ENCODE results near the gene CDC73. TPM values are rescaled to one million over a fixed set of nuclear protein-coding genes. Genes with fewer than 3 reads are reported as not detected.

CDC73 gene
- total RNA-seq, 1 experiment from 2014 or later, result 63.2 TPM

DNA sequence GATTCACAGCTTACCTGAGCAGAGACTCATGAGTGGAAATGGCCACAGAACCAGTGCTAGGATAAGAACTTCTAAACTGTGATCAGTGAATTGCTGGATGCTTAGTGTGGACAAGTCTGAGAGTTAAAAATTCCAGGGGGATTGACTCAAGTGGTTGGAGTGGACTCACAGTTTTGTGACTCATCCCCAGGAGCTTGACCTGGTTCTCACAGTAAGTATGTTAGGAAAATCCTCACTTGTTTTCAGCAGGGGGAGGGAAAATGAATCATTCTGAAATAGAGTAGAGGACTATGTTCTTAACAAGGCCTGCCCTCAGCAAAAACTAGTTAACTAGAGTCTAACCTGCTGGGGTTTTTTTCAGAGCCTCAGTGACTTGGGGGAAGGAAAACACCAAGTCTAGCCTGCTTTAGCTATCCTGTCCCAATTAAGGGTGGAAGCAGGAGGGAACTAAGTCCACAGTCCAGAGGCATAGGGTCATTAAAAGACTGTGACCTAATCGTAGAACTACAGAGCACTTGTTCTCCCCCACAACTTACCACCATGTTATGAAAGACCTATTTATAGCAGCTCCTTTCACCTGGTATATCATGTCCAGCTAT lies 6.1 kb upstream of the CDC73 start:
- Histone ChIP-seq H3K27ac (ENCODE audit: low read depth, low read length) (peak overlapping the region; percentile 47; the same call in 1 of the 2 replicates), H3K9me3 (ENCODE audit: control insufficient read depth in 1 of 2, insufficient read depth in 1 of 2, low read depth in 1 of 2, low read length in 2 of 2) (no peaks in the 10 kb centered on the region), H3K4me2 (ENCODE audit: low read length) (peak overlapping the region; percentile 69), H3K79me2 (ENCODE audit: insufficient read depth, low read length) (no peaks in the 10 kb centered on the region), H2AFZ (ENCODE audit: low read depth, low read length, poor library complexity, severe bottlenecking) (peak overlapping the region; percentile 81), H3K9me2 (ENCODE audit: insufficient read depth) (no peaks in the 10 kb centered on the region), H4K20me1 (ENCODE audit: insufficient read depth) (no peaks in the 10 kb centered on the region), H3K4me3 (replicated peaks in 1 of 2; ENCODE audit: low read depth in 1 of 2, low read length in 2 of 2) (peak overlapping the region in 1 of 2 experiments; percentile 20; a peak in 2 of 4 replicates), H3K27me3 (ENCODE audit: insufficient read depth, low read length) (no peaks in the 10 kb centered on the region), H3K9ac (ENCODE audit: low read length) (peak overlapping the region; percentile 44), H3K36me3 (ENCODE audit: control insufficient read depth in 1 of 2, insufficient read depth in 2 of 2, low read length in 2 of 2) (no peaks in the 10 kb centered on the region), H3K4me1 (ENCODE audit: control insufficient read depth in 1 of 2, insufficient read depth in 2 of 2, low read length in 2 of 2) (peaks cover 23 to 30% of the 10 kb centered on the region in 2 experiments)
- RAD21 ChIA-PET (ENCODE audit: low non-redundant PET in 1 of 2, low total read pairs in 2 of 2, uncharacterized antibody in 2 of 2, unreplicated experiment in 2 of 2), result no interaction called here
- ATAC-seq, result peak; percentile 89
- DNase-seq (ENCODE audit: low read depth, low spot score), result peak; percentile 93
- intact Hi-C loops (cut with micrococcal nuclease), result no loop called here
- POLR2A ChIA-PET, result interaction anchor here (0.7 to 1.4 kb wide), 3 partner anchors 11 to 86 kb away, joined by 3 to 12 read pairs (median 3); partner anchors contain the start of gene GLRX2
- no TSS peak for BruUV-seq (replicated peaks)
- CTCF ChIA-PET, result no interaction called here
- TF ChIP-seq ZFX (IDR thresholded peaks at IDR 0.05) (no peak), ELF1 (IDR thresholded peaks at IDR 0.05; ENCODE audit: borderline replicate concordance, low read depth) (no peak), EZH2 (IDR thresholded peaks at IDR 0.05) (no peak), ZNF274 (IDR thresholded peaks at IDR 0.05; ENCODE audit: low read depth, low read length) (no peak), EZH2phosphoT487 (IDR thresholded peaks at IDR 0.05; ENCODE audit: borderline replicate concordance) (no peak), TCF7L2 (IDR thresholded peaks at IDR 0.05; ENCODE audit: borderline replicate concordance, extremely low read depth, insufficient read depth, insufficient read length) (no peak), SRF (IDR thresholded peaks at IDR 0.05; ENCODE audit: low read depth) (peak; percentile 58; the same call in 1 of the 2 replicates), SIN3A (IDR thresholded peaks at IDR 0.05; ENCODE audit: low read depth) (peak; percentile 48; the same call in 1 of the 2 replicates), POLR2A (IDR thresholded peaks at IDR 0.05; ENCODE audit: borderline replicate concordance, extremely low read depth, insufficient read depth, insufficient read length) (no peak), POLR2AphosphoS5 (IDR thresholded peaks at IDR 0.05; ENCODE audit: low read depth, low read length) (peak; percentile 58; the same call in 1 of the 2 replicates), JUND (IDR thresholded peaks at IDR 0.05) (peak; percentile 94), EGR1 (IDR thresholded peaks at IDR 0.05; ENCODE audit: low read depth) (0 out of 2 replicates have a peak, but pooled peaks have one; percentile 36), CEBPB (IDR thresholded peaks at IDR 0.05; ENCODE audit: low read depth) (peak; percentile 78), RAD21 (IDR thresholded peaks at IDR 0.05; ENCODE audit: low read depth) (peak; percentile 23; the same call in 1 of the 2 replicates), SP1 (IDR thresholded peaks at IDR 0.05; ENCODE audit: low read depth) (peak; percentile 82), CBX3 (IDR thresholded peaks at IDR 0.05; ENCODE audit: low read depth) (peak; percentile 95), FOSL1 (IDR thresholded peaks at IDR 0.05; ENCODE audit: low read depth) (peak; percentile 95), YY1 (IDR thresholded peaks at IDR 0.05; ENCODE audit: extremely low read depth, insufficient replicate concordance, low read depth, low read length) (peak; percentile 32)
- TF ChIP-seq, protein P1, sequence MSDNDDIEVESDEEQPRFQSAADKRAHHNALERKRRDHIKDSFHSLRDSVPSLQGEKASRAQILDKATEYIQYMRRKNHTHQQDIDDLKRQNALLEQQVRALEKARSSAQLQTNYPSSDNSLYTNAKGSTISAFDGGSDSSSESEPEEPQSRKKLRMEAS (IDR thresholded peaks at IDR 0.05), result peak; percentile 32; the same call in 1 of the 2 replicates
- TF ChIP-seq, protein P2, sequence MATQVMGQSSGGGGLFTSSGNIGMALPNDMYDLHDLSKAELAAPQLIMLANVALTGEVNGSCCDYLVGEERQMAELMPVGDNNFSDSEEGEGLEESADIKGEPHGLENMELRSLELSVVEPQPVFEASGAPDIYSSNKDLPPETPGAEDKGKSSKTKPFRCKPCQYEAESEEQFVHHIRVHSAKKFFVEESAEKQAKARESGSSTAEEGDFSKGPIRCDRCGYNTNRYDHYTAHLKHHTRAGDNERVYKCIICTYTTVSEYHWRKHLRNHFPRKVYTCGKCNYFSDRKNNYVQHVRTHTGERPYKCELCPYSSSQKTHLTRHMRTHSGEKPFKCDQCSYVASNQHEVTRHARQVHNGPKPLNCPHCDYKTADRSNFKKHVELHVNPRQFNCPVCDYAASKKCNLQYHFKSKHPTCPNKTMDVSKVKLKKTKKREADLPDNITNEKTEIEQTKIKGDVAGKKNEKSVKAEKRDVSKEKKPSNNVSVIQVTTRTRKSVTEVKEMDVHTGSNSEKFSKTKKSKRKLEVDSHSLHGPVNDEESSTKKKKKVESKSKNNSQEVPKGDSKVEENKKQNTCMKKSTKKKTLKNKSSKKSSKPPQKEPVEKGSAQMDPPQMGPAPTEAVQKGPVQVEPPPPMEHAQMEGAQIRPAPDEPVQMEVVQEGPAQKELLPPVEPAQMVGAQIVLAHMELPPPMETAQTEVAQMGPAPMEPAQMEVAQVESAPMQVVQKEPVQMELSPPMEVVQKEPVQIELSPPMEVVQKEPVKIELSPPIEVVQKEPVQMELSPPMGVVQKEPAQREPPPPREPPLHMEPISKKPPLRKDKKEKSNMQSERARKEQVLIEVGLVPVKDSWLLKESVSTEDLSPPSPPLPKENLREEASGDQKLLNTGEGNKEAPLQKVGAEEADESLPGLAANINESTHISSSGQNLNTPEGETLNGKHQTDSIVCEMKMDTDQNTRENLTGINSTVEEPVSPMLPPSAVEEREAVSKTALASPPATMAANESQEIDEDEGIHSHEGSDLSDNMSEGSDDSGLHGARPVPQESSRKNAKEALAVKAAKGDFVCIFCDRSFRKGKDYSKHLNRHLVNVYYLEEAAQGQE (IDR thresholded peaks at IDR 0.05; ENCODE audit: low read depth), result no peak
- TF ChIP-seq, protein P3, sequence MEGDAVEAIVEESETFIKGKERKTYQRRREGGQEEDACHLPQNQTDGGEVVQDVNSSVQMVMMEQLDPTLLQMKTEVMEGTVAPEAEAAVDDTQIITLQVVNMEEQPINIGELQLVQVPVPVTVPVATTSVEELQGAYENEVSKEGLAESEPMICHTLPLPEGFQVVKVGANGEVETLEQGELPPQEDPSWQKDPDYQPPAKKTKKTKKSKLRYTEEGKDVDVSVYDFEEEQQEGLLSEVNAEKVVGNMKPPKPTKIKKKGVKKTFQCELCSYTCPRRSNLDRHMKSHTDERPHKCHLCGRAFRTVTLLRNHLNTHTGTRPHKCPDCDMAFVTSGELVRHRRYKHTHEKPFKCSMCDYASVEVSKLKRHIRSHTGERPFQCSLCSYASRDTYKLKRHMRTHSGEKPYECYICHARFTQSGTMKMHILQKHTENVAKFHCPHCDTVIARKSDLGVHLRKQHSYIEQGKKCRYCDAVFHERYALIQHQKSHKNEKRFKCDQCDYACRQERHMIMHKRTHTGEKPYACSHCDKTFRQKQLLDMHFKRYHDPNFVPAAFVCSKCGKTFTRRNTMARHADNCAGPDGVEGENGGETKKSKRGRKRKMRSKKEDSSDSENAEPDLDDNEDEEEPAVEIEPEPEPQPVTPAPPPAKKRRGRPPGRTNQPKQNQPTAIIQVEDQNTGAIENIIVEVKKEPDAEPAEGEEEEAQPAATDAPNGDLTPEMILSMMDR (IDR thresholded peaks at IDR 0.05 in 2 of 3, conservative IDR thresholded peaks at IDR 0.05 in 1 of 3; ENCODE audit: borderline replicate concordance in 1 of 3, insufficient read depth in 1 of 3, low read depth in 2 of 3, low read length in 2 of 3), result no peak

Data from HCT116 (cell line).